Measurements from ENCODE around the gene IZUMO3.
"Not testable (repeated sequence)": the region's sequence is repeated elsewhere in the genome, so short reads cannot be mapped to it uniquely, and the experiment has no call there.

The IZUMO3 gene, protein sequence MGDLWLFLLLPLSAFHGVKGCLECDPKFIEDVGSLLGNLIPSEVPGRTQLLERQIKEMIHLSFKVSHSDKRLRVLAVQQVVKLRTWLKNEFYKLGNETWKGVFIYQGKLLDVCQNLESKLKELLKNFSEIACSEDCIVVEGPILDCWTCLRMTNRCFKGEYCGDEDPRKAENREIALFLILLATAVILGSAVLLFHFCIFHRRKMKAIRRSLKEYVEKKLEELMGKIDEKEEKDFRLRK

DNA sequence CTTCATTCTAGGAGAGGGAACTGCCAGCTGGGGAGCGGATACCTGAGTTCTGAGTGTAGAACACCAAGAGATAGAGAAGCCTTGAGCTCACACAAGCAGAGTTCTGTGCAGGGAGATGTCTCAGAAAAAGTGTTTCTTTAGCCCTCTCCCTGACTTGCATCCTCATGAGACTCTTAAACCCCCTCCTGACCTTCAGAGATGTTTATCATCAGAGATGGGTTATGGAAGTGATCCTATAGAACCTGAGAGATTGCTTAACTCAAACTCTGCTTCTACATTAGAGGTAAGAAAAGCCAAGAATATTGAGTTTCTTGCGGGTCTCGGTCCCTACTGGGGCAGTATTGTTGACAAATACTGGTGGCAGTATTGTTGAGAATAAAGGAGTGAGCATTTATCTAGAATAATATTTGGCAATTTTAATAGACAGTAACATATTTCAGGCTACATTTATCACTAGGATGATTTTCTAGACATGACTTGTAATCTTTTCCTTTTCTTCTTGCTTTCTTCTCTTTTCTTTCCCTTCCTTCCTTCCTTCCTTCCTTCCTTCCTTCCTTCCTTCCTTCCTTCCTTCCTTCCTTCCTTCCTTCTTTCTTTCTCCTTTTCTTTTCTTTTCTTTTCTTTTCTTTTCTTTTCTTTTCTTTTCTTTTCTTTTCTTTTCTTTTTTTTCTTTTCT is at the start of gene IZUMO3:
IZUMO3 (minus strand) TSS at position 51 of the 676 bp plus-strand sequence. CDS start 248 bp downstream, outside the sequence.
- no peak for DNase-seq (ENCODE audit: low read depth in 2 of 3, low spot score in 2 of 3)

DNA sequence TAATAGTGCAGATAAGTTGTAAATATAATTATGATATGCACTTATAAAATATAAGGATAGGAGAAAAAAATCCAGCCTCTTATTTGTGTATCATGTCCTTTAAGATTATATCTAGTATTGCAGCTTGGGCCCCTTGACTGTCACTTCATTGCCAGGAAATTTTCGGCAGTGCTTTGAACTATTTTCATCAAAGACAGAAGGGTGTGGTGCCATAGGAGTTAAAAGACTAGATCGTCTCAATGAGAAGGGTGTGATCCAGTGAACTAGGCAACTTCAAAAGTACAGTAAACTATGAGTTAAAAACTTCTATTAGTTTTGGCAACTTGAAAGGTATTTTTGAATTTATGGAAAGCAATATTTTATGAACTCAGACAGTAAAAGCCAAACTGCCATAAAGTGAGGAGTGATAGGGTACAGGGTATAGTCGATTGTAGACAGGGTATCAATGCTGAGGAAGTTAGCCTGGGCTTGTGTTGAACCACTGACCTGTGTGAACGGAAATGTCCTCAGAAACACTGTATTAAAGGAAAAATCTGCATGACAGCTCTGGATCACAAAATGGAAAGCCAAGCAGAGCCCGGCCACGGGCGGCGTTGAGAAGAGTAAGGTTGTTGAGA is 48.6 kb upstream of the IZUMO3 start:
- DNase-seq (ENCODE audit: low read depth in 2 of 3, low spot score in 2 of 3): no peak

DNA sequence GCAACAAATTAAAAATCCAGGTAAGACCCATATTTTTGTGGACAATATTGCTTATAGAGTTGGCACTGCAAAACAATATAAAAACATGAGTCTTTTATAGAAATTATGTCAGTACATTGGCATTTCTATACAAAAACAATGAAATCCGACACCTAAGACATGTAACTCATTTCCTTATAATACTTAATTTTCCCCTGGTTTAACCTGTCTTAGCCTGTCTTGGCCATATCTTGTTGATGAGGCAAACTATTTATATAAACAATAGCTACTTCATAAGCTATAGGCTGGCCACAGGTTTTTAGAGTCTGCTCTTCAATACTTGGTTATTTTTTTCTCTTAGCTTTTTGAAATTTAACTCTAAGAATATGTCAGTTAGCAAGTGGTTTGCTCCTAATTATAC is 44.7 kb upstream of the IZUMO3 start:
- no peak for DNase-seq (ENCODE audit: low read depth in 2 of 3, low spot score in 2 of 3)

DNA sequence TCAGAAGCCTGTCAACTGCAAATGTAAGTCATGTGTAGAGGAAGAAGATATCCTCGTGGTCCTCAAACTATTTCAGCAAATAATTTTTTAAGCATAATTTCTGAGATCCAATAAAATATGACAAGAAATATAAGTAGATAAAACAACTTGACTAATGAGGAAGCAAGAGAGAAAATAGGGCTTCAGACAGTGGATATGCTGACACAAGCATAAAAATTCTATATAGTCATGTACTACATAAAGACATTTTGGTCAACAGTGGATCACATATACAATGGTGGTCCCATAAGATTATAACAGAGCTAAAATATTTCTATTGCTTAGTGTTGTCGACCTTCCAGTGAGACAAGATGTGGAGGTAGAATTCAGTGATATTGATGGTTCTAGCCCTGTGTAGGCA is 42.2 kb upstream of the IZUMO3 start:
- DNase-seq (ENCODE audit: low read depth in 2 of 3, low spot score in 2 of 3): no peak

DNA sequence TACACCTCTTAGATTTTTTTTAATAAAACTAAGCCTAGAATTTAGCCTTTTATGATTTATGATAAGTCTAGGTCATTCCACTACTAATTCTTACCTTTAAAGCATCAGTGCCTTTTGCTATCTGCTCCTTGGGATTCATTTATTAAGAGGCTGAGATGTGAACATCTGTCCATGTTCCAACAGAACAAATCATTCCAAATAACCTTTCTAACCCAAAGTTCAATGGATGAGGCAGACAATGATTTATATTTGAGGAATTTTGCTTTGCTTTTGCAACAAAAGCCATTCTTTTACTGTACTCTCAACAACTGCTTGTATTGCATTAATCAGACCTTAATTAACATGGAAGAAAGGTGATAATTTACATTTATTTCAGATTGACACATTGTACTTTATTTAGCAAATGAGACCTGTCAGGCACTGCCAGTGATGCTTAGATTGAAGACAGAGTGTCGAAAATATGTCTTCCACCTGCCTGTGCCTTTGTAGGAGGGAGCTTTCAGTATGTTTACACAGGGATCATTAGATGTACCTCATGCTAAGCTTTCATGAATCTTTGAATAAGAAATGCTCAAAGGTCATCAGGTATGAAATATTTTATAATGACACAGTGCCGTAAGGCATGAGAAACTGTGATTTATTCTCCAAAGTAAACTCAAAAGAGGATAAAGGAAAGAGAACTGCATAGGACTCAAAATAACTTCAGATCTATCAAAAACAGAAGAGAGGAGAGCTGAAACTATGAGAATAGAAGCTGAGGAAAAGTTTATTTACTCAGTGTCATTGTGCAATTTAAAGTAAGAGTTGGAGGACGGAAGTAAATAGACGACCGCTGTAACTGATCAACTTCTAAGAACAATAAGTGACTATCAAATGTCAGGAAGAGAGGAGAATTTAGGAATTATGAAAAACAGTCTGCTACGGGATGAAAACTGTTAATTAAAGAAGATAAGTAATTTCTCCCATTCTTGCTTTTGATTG is 36.7 kb upstream of the IZUMO3 start:
- no peak for DNase-seq (ENCODE audit: low read depth in 2 of 3, low spot score in 2 of 3)

DNA sequence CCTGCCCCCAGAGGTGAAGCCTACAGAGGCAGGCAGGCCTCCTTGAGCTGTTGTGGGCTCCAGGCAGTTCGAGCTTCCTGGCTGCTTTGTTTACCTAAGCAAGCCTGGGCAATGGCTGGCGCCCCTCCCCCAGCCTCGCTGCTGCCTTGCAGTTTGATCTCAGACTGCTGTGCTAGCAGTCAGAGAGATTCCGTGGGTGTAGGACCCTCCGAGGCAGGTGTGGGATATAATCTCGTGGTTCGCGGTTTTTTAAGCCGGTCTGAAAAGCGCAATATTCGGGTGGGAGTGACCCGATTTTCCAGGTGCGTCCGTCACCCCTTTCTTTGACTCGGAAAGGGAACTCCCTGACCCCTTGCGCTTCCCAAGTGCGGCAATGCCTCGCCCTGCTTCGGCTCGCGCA is 34.3 kb upstream of the IZUMO3 start:
- not testable (repeated sequence) for DNase-seq (ENCODE audit: low read depth in 2 of 3, low spot score in 2 of 3)

DNA sequence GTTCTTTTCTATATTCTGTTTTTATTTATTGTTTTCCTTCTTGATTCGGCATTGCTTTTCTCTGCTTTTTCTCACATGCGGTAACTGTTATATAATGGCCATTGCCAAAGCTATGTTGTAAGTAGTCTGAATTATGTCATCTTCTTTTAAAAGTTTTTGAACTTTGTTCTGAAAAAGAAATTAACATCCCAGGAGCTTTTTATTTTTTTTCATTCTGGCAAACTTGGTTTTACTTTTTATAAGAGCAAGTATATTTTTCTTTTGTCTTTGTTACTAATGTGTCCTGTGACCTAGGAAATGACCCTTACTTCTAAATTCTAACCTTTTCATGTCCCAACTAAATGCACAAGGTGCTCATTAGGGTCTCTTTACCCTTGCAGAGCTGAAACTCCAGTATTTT is 26.7 kb upstream of the IZUMO3 start:
- DNase-seq (ENCODE audit: low read depth in 2 of 3, low spot score in 2 of 3): no peak

DNA sequence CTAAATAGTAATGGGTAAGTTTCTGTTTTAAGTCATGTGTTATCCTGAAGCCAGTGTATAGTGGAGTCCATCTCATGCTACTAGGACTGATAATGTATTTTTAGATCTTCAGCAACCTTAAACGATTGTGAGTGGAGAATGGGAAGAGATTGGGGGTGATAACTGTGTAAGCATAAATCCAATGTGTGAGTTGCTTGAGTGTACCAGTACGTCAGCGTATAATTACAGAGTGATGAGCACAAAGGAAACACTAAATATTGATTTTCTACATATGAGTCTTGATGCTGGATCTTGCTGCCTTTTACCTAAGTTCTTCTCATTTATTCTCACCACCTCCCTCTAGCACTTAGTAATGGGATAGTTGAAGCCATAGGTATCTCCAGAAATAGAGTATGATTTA is 16.3 kb upstream of the IZUMO3 start:
- no peak for DNase-seq (ENCODE audit: low read depth in 2 of 3, low spot score in 2 of 3)

DNA sequence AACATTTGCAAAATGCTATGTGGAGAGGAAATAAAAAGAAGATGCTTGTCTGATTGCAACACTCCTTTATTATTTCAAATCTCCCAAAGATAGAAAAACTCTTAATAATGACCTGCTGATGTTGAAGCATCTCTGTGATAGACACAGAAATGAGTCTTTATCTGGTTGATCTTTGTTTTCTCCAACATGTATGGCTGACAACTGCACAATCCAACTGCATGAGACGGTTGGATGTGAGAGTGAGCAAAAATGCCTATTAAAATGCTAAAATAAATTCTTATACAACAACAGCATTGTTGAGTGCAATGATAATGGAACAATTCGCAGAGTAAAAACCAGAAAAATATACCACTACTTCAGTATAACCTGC is 7.5 kb upstream of the IZUMO3 start:
- no peak for DNase-seq (ENCODE audit: low read depth in 2 of 3, low spot score in 2 of 3)

DNA sequence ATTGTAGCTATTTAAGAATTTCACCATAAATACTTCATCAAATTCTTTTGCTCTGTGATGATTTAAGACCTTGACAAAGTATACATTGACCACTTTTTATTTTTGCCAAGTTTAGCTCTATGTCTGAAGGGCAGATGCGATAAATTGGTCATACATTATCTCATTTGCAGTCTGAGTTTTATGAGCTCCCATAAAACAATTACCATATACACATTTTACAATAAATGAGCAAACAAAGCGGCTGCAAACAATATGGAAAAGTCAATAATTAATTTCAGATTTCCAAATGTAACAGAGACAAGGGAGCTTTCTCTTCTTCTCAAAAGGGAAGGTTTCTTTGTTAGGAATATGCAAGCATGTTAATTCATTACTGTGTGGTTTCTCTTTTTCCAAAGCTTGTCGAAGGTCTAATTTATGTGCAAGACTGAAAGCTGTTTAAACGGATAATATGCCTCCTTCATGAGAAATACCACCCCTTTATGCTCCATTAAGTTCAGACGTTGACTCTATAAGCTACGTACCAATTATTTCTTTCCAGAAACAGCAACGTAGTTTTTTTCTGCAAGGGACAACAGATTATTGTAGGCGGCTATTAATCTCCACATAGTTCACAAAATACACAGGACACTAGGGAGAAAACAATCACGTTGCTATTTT is 7.0 kb upstream of the IZUMO3 start:
- DNase-seq (ENCODE audit: low read depth in 2 of 3, low spot score in 2 of 3): no peak

DNA sequence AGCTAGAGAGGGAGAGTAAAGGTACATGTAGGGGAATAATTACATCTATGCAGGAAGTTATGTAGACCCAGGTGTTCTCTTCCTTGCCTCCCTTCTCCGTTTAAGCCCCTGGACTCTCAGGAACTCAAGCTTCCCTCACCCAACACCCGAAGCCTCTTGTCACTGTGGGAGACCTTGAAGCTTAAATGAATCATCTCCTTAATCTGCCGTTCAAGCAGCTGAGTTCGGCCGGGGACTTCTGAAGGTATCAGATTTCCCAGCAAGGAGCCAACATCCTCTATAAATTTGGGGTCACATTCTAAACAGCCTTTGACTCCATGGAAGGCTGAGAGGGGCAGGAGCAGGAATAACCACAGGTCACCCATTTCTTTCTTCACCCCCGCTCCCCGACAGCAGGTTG is 412 bp downstream of the IZUMO3 start:
- DNase-seq (ENCODE audit: low read depth in 2 of 3, low spot score in 2 of 3): no peak

DNA sequence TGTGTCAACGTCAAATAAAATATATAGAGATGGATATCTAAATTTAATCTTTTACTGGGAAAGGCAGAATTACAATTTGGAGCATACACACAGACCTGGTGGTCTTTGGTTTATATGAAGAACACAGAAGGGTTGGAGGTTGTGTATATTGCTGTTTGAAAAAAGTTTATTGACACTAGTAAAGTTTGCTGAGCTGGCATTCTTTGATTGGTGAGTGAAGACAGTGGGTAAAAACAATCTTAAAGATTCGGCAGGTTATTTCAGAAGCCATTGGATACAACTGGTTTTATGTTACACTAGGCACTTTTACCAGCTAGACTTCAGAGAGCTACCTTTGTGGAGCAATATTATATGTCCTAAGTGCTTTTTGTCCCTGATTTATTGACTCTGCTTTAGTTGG is 27.2 kb downstream of the IZUMO3 start:
- DNase-seq (ENCODE audit: low read depth in 2 of 3, low spot score in 2 of 3): no peak

DNA sequence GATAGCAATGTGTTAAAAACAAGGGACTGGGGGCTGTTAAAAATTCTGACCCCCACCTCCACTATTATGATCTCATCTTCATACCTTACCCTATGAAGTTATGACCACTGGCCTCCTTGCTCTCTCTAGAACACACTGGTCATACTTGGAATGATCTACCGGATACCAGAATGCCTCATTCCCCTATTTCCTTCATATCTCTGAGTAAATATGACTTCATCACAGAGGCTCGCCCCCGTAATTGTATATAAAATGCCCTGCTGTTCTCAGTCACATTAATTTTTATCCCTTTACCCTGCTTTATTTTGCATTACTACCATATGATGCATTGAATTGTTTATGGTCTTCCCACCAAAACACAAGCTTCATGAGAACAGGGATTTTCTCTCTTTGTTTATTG is 29.2 kb downstream of the IZUMO3 start:
- DNase-seq (ENCODE audit: low read depth in 2 of 3, low spot score in 2 of 3): no peak

DNA sequence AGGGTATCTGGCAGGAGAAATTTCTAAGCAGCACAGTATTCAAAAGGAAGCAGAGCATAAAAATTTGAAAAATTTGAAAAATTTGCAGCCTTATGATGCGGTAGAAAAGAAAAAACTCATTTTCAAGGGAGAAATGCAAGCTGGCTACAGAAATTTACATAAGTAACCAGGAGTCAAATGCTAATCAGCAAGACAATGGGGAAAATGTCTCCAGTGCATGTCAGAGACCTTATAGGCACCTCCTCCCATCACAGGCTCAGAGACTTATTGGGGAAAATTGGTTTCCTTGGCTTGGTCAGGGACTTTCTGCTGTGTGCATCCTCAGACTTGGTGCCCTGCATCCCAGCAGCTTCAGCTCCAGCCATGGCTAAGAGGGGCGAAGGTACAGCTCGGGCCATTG is 35.8 kb downstream of the IZUMO3 start:
- DNase-seq (ENCODE audit: low read depth in 2 of 3, low spot score in 2 of 3): no peak

DNA sequence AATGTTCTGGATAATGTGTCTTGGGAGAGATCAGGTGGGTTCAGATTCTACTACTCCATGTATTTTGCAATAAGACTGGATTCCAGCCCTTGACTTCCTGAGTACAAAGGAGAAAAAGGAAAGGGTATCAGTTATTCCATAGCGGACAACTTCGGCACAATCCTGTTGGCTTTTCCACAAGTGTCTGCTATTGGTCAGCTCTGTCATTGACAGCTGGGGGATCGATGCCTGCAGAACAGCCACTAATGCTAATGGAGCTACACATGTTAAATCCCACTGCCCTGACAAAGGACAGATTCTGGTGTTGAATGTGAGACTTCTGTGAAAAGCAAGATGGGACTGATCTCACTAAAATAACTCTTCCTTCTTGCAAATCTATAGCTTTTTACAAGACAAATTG is 41.2 kb downstream of the IZUMO3 start:
- no peak for DNase-seq (ENCODE audit: low read depth in 2 of 3, low spot score in 2 of 3)

DNA sequence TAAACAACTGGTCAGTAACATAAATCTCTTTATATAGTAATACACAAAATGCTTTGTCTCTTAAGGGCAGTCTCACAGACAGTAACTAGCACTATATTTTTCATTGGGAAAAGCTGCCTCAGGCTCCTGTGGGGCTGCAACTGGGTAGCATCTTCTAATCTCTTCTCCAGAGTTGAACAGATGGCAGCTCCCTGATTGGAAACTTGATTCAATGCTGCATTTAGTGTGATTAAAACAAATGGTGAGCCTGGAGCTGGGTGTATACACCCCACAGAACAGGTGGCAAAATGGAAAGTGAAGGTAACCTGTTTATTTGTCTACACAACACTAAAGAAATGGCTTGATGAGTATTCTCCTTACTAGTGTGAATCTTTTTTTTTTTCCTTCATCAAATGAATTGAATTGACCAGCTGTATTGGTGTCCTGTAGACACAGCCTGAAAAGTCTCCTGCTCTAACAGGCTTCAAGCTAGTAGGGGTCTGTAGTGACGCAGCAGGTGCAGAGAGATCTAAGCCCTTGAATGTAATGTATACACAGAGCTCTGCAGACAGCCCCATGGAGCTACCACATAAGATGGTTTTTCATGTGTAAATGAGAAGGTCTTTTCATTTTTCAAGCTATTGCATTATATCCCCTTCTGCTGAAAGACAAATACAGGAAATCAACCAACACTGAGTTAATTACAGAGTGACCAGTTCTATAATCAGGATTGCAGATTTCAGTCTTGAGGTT is 43.3 kb downstream of the IZUMO3 start:
- DNase-seq (ENCODE audit: low read depth in 2 of 3, low spot score in 2 of 3): no peak

DNA sequence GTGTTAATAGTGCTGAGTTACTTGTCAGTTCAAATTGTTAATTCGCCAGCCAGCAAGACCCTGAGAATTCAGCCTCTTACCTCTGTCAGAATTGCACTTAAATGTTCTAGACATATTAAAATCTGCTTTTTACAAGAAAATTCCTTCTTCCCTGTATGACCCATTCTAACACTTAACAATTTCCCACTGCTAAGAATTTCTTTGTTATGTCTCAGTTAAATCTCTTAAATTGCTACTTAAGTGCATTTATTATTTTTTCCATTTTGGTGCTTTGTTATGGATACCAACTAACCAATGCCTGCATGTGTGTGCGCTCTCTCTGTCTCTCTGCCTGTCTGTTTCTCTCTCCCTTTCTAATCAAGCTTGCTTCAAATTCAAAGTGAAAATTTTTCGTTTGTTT is 44.9 kb downstream of the IZUMO3 start:
- DNase-seq (ENCODE audit: low read depth in 2 of 3, low spot score in 2 of 3): no peak

DNA sequence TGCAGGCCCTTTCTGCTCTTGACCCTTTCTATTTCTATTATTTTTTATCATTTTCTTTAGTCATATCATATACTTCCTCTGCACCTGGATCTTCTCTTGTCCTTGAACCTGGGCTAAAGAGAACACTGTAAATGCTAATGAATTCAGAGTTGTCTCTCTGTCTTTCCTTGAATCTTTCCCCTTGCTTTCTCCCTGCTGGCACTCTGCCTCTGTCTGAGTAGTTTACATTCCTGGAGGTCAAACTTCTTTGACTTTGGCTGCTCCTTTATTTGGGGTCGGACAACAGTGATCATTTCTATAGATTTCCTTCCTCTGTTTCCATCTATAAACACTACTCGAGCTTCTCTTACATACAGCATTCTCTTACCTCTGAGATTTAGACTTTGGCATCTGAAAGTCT is 47.1 kb downstream of the IZUMO3 start:
- DNase-seq (ENCODE audit: low read depth in 2 of 3, low spot score in 2 of 3): no peak

DNA sequence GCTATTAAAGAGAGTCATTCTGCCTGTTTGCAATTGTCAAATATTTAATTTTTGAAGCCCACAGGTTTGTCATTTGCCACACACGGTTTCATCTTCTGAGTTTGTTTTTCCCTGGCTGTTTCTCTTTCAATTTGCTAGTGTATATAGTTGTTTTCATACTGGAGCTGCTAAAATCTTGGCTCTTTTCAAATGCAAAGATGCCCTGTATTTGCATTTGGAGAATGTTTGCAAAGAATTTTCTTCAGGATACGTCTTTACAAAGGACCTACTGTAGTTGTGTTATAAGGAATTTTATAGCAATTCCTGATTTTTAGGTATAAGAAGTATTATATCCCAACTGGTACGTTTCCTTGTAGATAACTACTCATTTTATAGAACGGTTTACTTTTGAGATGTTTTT is 48.0 kb downstream of the IZUMO3 start:
- DNase-seq (ENCODE audit: low read depth in 2 of 3, low spot score in 2 of 3): no peak
